Measurements from ENCODE around the gene NPC1L1.

DNA sequence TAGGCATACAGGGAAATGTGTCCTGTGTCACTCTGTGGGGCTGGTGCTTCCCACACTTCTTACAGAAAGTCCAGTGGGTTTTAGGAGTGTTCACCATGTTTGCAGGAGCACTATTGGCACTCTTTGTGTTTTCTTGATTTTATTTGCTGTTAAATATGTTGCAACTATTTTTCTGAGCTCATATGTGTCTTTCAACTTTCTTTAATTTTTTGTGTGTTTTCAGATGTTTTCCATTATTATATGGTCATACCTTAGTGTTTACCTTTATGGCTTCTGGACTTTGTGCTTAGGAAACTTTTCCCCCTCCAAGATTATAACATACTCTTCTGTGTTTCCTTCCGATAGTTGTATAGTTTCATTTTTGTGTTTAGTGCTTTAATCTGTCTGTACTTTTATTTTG lies 29.9 kb downstream of the NPC1L1 start:
- TF ChIP-seq, protein P1, sequence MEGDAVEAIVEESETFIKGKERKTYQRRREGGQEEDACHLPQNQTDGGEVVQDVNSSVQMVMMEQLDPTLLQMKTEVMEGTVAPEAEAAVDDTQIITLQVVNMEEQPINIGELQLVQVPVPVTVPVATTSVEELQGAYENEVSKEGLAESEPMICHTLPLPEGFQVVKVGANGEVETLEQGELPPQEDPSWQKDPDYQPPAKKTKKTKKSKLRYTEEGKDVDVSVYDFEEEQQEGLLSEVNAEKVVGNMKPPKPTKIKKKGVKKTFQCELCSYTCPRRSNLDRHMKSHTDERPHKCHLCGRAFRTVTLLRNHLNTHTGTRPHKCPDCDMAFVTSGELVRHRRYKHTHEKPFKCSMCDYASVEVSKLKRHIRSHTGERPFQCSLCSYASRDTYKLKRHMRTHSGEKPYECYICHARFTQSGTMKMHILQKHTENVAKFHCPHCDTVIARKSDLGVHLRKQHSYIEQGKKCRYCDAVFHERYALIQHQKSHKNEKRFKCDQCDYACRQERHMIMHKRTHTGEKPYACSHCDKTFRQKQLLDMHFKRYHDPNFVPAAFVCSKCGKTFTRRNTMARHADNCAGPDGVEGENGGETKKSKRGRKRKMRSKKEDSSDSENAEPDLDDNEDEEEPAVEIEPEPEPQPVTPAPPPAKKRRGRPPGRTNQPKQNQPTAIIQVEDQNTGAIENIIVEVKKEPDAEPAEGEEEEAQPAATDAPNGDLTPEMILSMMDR (IDR thresholded peaks at IDR 0.05; ENCODE audit: poor library complexity, severe bottlenecking), result no peak
- TF ChIP-seq EZH2 (IDR thresholded peaks at IDR 0.05; ENCODE audit: borderline replicate concordance, insufficient read depth, low read length, poor library complexity, severe bottlenecking), result no peak

All from neural cell (in vitro differentiated cells).